Neuron (in vitro differentiated cells): Measurements from ENCODE around the gene ADCY3.
"Not testable (repeated sequence)": the region's sequence is repeated elsewhere in the genome, so short reads cannot be mapped to it uniquely, and the experiment has no call there.

Source experiments
- H2AFZ ChIP-seq: one replicate; pipeline ENCODE4 v1.6.1; 2013; ENCODE audit warnings: low read depth, mild to moderate bottlenecking, inconsistent platforms, low read length, moderate library complexity
- H3K27me3 ChIP-seq: one replicate; pipeline ENCODE4 v1.6.1; 2013; ENCODE audit warnings: low read length; ENCODE audit not compliant: insufficient read depth
- H3K36me3 ChIP-seq: one replicate; pipeline ENCODE4 v1.6.1; 2013; ENCODE audit warnings: low read length; ENCODE audit not compliant: insufficient read depth
- H3K4me1 ChIP-seq: one replicate; pipeline ENCODE4 v1.6.1; 2013; ENCODE audit warnings: low read length; ENCODE audit not compliant: insufficient read depth
- H3K4me3 ChIP-seq: 2 replicates; pipeline ENCODE4 v1.5.1; 2013; ENCODE audit warnings: mild to moderate bottlenecking, low read length, moderate library complexity
- H3K9me3 ChIP-seq: one replicate; pipeline ENCODE4 v1.6.1; 2013; ENCODE audit warnings: low read length

Gene ADCY3

DNA sequence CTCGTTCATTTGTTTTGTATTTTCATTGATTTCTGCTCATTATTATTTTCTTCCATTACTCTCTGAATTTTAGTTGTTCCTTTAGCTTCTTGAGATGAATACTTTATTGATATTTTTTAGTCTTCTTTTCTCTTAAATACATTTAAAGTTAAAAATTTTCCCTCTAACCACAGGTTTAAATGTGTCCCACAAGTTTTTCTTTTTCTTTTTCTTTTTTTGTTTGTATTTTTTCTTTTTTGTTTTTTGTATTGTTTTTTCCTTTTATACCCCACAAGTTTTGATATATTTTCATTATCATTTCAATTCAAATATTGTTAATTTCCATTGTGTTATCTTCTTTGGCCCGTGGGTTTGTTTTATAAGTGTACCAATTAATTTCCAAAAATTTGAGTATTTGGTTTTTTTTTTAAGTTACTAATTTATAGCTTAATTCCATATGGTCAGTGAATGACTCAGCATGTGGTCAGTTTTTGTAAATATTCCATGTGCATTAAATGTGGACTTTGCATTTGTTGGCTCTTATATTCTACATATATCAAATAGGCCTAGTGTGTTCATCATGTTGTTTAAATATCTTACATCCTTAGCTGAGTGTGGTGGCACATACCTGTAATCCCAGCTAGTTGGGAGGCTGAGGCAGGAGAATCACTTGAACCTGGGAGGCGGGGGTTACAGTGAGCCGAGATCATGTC lies 110.6 kb downstream of the ADCY3 start:
- Histone ChIP-seq H3K27me3 (no peaks in the 10 kb centered on the region), H3K9me3 (peaks cover 12% of the 10 kb centered on the region), H2AFZ (no peak overlapping the region), H3K4me1 (peaks cover 6% of the 10 kb centered on the region), H3K36me3 (peaks cover 42% of the 10 kb centered on the region), H3K4me3 (no peak overlapping the region)

- Histone ChIP-seq H3K36me3 (peaks cover 27% of the 10 kb centered on the region), H3K9me3 (peaks cover 12% of the 10 kb centered on the region), H3K27me3 (no peaks in the 10 kb centered on the region), H3K4me1 (no peaks in the 10 kb centered on the region), H3K4me3 (no peak overlapping the region), H2AFZ (no peak overlapping the region)
Measured at GRCh38 chr2:24806661-24807036, 113.4 kb downstream of the ADCY3 start.

GRCh38 chr2:24805811-24806660 lies 114.0 kb downstream of the ADCY3 start:
- H3K4me1 ChIP-seq, H3K4me3 ChIP-seq, H3K27me3 ChIP-seq, H2AFZ ChIP-seq: not testable (repeated sequence)
- Histone ChIP-seq H3K9me3 (peaks cover 12% of the 10 kb centered on the region), H3K36me3 (peaks cover 27% of the 10 kb centered on the region)

DNA sequence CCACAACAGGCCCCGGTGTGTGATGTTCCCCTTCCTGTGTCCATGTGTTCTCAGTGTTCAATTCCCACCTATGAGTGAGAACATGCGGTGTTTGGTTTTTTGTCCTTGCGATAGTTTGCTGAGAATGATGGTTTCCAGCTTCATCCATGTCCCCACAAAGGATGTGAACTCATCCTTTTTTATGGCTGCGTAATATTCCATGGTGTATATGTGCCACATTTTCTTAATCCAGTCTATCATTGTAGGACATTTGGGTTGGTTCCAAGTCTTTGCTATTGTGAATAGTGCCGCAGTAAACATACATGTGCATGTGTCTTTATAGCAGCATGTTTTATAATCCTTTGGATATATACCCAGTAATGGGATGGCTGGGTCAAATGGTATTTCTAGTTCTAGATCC lies 119.5 kb downstream of the ADCY3 start:
- peaks cover 23% of the 10 kb centered on the region for H3K9me3 ChIP-seq
- not testable (repeated sequence) for H3K4me3 ChIP-seq, H3K27me3 ChIP-seq, H3K4me1 ChIP-seq, H2AFZ ChIP-seq
- peaks cover 35% of the 10 kb centered on the region for H3K36me3 ChIP-seq

DNA sequence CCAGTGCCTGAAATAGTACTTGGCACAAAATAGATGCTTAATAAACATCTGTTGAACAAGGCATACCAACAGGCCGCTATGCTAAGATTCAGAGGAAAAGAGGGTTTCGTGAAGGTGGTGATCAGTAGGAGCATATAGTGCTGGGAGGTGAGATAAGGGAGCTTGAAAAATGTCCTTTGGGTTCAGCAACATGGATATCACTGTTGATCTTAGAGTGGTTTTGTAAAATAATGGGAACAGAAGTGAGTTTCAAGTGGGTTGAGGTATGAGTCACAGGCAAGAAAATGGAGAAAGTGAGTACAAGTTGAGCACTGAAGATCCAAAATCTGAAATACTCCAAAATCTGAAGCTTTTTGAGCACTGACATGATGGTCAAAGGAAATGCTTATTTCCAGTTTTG lies 122.4 kb downstream of the ADCY3 start:
- peaks cover 37% of the 10 kb centered on the region for H3K36me3 ChIP-seq
- no peak overlapping the region for H2AFZ ChIP-seq
- no peaks in the 10 kb centered on the region for H3K27me3 ChIP-seq
- H3K4me3 ChIP-seq: no peak overlapping the region
- H3K9me3 ChIP-seq: peaks cover 21% of the 10 kb centered on the region
- H3K4me1 ChIP-seq: peaks cover 18% of the 10 kb centered on the region

- Histone ChIP-seq H3K4me1 (peaks cover 25% of the 10 kb centered on the region), H3K36me3 (peaks cover 26% of the 10 kb centered on the region), H2AFZ (peak overlapping the region; percentile 65), H3K27me3 (no peaks in the 10 kb centered on the region), H3K9me3 (peaks cover 10% of the 10 kb centered on the region), H3K4me3 (peak overlapping the region; percentile 82)
Measured at GRCh38 chr2:24793761-24794435, 126.1 kb downstream of the ADCY3 start.

- Histone ChIP-seq H3K9me3 (peaks cover 10% of the 10 kb centered on the region), H3K27me3 (no peaks in the 10 kb centered on the region), H3K4me3 (peak within 1 kb of the TSS; percentile 82), H3K36me3 (peaks cover 24% of the 10 kb centered on the region), H2AFZ (peak within 1 kb of the TSS; percentile 65), H3K4me1 (peaks cover 25% of the 10 kb centered on the region)
Measured at GRCh38 chr2:24792874-24793760, 126.9 kb downstream of the ADCY3 start, which contains the start of the genes CENPO and PTRHD1. Gene CENPO (plus strand): TSS chr2:24793425. CDS start chr2:24793920, 495 bp downstream. Gene PTRHD1 (minus strand): TSS chr2:24793391. CDS start chr2:24793377, 14 bp downstream.

DNA sequence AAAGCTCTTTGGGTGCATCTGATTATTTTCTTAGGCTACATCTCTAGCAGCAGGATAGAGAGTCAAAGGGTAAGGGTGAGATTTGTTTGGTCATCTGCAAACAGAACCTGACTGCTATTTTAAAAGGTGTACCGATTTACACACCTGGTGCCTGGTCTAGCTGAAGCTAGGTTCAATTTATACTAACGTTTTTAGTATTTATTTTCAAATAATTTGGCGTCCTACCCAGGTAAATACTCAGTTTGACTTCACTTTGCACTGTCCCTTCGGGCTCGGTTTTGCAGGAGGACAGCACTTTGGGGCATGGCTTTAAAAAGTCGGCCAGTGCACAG lies 127.5 kb downstream of the ADCY3 start:
- H3K4me3 ChIP-seq: peak overlapping the region; percentile 82
- peak overlapping the region; percentile 65 for H2AFZ ChIP-seq
- H3K4me1 ChIP-seq: peaks cover 25% of the 10 kb centered on the region
- peaks cover 5% of the 10 kb centered on the region for H3K9me3 ChIP-seq
- H3K36me3 ChIP-seq: peaks cover 19% of the 10 kb centered on the region
- H3K27me3 ChIP-seq: no peaks in the 10 kb centered on the region

DNA sequence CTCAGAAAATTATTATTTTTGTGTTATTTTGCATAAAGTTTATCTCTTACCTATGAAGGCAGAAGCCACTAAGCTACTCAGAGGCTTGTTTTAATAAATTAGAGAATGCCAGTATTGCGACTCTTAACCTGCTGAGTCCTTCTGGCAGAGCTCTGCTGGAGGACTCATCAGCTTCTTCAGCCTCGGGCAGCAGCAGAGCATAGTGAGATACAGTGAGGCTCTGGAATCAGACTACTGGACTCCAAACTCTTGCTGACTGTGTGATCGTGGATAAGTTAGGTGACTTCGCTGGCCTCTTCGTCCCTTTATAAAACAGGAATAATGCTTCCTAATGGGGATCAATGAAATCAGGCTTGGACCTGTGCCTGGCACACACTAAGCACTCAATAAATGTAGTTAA lies 128.6 kb downstream of the ADCY3 start:
- Histone ChIP-seq H3K4me3 (no peak overlapping the region), H3K9me3 (no peaks in the 10 kb centered on the region), H3K4me1 (peaks cover 25% of the 10 kb centered on the region), H2AFZ (no peak overlapping the region), H3K36me3 (peaks cover 9% of the 10 kb centered on the region), H3K27me3 (no peaks in the 10 kb centered on the region)

GRCh38 chr2:24788816-24789215 lies 131.2 kb downstream of the ADCY3 start:
- Histone ChIP-seq H3K9me3 (no peaks in the 10 kb centered on the region), H3K36me3 (no peaks in the 10 kb centered on the region), H3K4me3 (no peak overlapping the region), H3K4me1 (peaks cover 7% of the 10 kb centered on the region), H2AFZ (no peak overlapping the region), H3K27me3 (no peaks in the 10 kb centered on the region)

- Histone ChIP-seq H3K27me3 (no peaks in the 10 kb centered on the region), H3K36me3 (no peaks in the 10 kb centered on the region), H3K4me1 (peaks cover 7% of the 10 kb centered on the region), H2AFZ (no peak overlapping the region), H3K4me3 (no peak overlapping the region), H3K9me3 (no peaks in the 10 kb centered on the region)
Measured at GRCh38 chr2:24787532-24787931, 132.5 kb downstream of the ADCY3 start.

DNA sequence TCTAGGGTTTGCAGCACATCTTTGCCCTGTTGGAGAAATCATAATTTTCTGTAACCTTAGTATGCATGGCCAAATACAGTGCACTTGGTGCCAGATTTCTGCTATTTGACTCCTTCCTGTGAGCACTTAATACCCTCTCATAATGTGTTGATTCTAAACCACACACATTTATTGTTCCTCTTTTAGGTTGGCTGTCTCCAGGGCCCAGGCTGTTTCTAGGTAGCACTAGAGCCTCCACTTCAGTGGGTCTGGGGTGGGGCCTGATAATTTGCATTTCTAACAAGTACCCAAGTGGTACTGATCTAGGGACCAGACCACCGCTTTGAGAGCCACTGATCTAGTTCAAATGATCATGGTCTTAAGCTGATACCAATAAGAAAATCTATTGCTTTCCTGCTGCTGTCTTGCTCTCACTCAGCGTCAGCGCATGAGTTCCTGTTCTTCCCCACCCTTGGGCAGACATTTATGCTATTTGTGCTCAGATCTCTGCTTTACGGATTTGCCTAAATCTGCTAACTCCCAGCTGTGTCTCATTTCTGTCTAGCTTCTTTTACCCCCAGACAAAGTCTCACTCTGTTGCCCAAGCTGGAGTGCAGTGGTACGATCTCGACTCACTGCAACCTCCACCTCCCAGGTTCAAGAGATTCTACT lies 134.2 kb downstream of the ADCY3 start:
- H3K4me1 ChIP-seq: no peaks in the 10 kb centered on the region
- H3K4me3 ChIP-seq: no peak overlapping the region
- H2AFZ ChIP-seq: no peak overlapping the region
- H3K36me3 ChIP-seq: no peaks in the 10 kb centered on the region
- H3K27me3 ChIP-seq: no peaks in the 10 kb centered on the region
- H3K9me3 ChIP-seq: no peaks in the 10 kb centered on the region
